GM12878 (cell line): ENCODE measurements around the gene F7.

Source experiments
- CBX3 ChIP-seq: fragments of 200-600 bp; sonication (generic); IDR thresholded peaks from 2 replicates; pipeline ENCODE4 v1.6.1; 2016; ENCODE audit warnings: low read depth, borderline replicate concordance
- CTCF ChIP-seq, 3 experiments: IDR thresholded peaks in 2 of 3; conservative IDR thresholded peaks in 1 of 3; 2 replicates each; pipeline ENCODE4 v1.5.1; 2011; ENCODE audit warnings: low read depth in 3 of 3, low read length in 3 of 3, mild to moderate bottlenecking in 3 of 3, control low read depth in 2 of 3, moderate library complexity in 2 of 3, inconsistent platforms in 1 of 3, mixed read lengths in 1 of 3; ENCODE audit not compliant: control insufficient read depth in 2 of 3, insufficient read depth in 1 of 3; ENCODE audit errors: extremely low read depth in 1 of 3
- CUX1 ChIP-seq: IDR thresholded peaks from 2 replicates; pipeline ENCODE4 v1.6.1; 2012; ENCODE audit warnings: improper control_type of control experiment, low read depth, low read length; ENCODE audit not compliant: insufficient replicate concordance
- EP300 ChIP-seq, 2 experiments: fragments of 150-350 bp in 1 of 2; IDR thresholded peaks; 2 replicates each; pipeline ENCODE4 v1.6.1; 2011 to 2012; ENCODE audit warnings: low read depth in 2 of 2, low read length in 2 of 2, borderline replicate concordance in 1 of 2, improper control_type of control experiment in 1 of 2, inconsistent platforms in 1 of 2; ENCODE audit not compliant: control insufficient read depth in 1 of 2
- FOXK2 ChIP-seq: fragments of 450-650 bp; IDR thresholded peaks from 2 replicates; pipeline ENCODE4 v1.6.1; 2017; ENCODE audit warnings: mild to moderate bottlenecking, moderate library complexity
- FOXM1 ChIP-seq: IDR thresholded peaks from 2 replicates; pipeline ENCODE4 v1.6.1; 2012; ENCODE audit warnings: low read depth, mild to moderate bottlenecking, inconsistent platforms, low read length, moderate library complexity
- NFIC ChIP-seq: IDR thresholded peaks from 2 replicates; pipeline ENCODE4 v1.6.1; 2012; ENCODE audit warnings: low read depth, mild to moderate bottlenecking, inconsistent platforms, low read length, moderate library complexity
- NRF1 ChIP-seq: conservative IDR thresholded peaks from 2 replicates; pipeline ENCODE4 v1.6.1; 2011; ENCODE audit warnings: mild to moderate bottlenecking, low read depth, low read length, improper control_type of control experiment
- POLR2A ChIP-seq: IDR thresholded peaks from 2 replicates; pipeline ENCODE4 v1.6.1; 2011; ENCODE audit warnings: low read depth, mild to moderate bottlenecking, low read length
- RAD21 ChIP-seq: IDR thresholded peaks from 2 replicates; pipeline ENCODE4 v1.6.1; 2011; ENCODE audit warnings: mild to moderate bottlenecking, low read depth, low read length, moderate library complexity; ENCODE audit not compliant: insufficient read depth
- RFX5 ChIP-seq: IDR thresholded peaks from 2 replicates; pipeline ENCODE4 v1.6.1; 2011; ENCODE audit warnings: low read depth, low read length, improper control_type of control experiment
- SIX5 ChIP-seq: IDR thresholded peaks from 2 replicates; pipeline ENCODE4 v1.6.1; 2011; ENCODE audit warnings: mild to moderate bottlenecking, low read depth, low read length, moderate library complexity; ENCODE audit not compliant: severe bottlenecking
- TAF1 ChIP-seq: IDR thresholded peaks from 2 replicates; pipeline ENCODE4 v1.6.1; 2011; ENCODE audit warnings: mild to moderate bottlenecking, low read depth, low read length, borderline replicate concordance
- ZNF274 ChIP-seq: IDR thresholded peaks from one replicate; pipeline ENCODE4 v1.8.0; 2011; ENCODE audit not compliant: insufficient read length, insufficient read depth

- TF ChIP-seq TAF1 (no peak), CBX3 (no peak), RAD21 (no peak), ZNF274 (no peak), NFIC (no peak), NRF1 (no peak), EP300 (IDR thresholded peaks at IDR 0.05; ENCODE audit: borderline replicate concordance in 1 of 2, control insufficient read depth in 1 of 2, low read depth in 2 of 2, low read length in 2 of 2) (no peak), RFX5 (no peak), SIX5 (no peak), CTCF (IDR thresholded peaks at IDR 0.05 in 2 of 3, conservative IDR thresholded peaks at IDR 0.05 in 1 of 3; ENCODE audit: control insufficient read depth in 2 of 3, extremely low read depth in 1 of 3, insufficient read depth in 1 of 3, low read depth in 3 of 3, low read length in 3 of 3) (no peak), POLR2A (no peak), FOXK2 (no peak), FOXM1 (no peak), CUX1 (no peak)
Observed at GRCh38 chr13:113155982-113156655, 50.5 kb downstream of the F7 start.
